ENCODE data around the gene DCAF12. TPM values are rescaled to one million over a fixed set of nuclear protein-coding genes. Genes with fewer than 3 reads are reported as not detected.

DCAF12 gene
- total RNA-seq, 1 experiment from 2014 or later = 33.0 TPM

- no peaks in the 10 kb centered on the region for H3K4me1 ChIP-seq
- Mint-ChIP-seq H3K4me3 (ENCODE audit: unreplicated experiment) (no peak overlapping the region), H3K9me3 (ENCODE audit: unreplicated experiment) (no peaks in the 10 kb centered on the region), H3K4me1 (ENCODE audit: low read depth, unreplicated experiment) (no peaks in the 10 kb centered on the region), H3K27ac (ENCODE audit: unreplicated experiment) (no peak overlapping the region), H3K36me3 (ENCODE audit: insufficient read depth, unreplicated experiment) (no peaks in the 10 kb centered on the region), H3K27me3 (ENCODE audit: insufficient read depth, unreplicated experiment) (no peaks in the 10 kb centered on the region)
- no peaks in the 10 kb centered on the region for H3K9me3 ChIP-seq
- intact Hi-C loops (cut with micrococcal nuclease; ENCODE audit: unreplicated experiment) = no loop called here
- no peaks in the 10 kb centered on the region for H3K36me3 ChIP-seq (ENCODE audit: control insufficient read depth, insufficient read depth, low read length)
- ChIA-PET POLR2A (no interaction called here), CTCF (interaction anchor here (0.6 kb wide), 1 partner anchor 186 kb away, joined by 3 read pairs; no protein-coding TSS in a partner anchor)
- no peaks in the 10 kb centered on the region for H3K27me3 ChIP-seq (replicated peaks; ENCODE audit: control insufficient read depth, insufficient read depth, low read length)
- BruUV-seq (replicated peaks) = no TSS peak
- no peak overlapping the region for H3K4me3 ChIP-seq (ENCODE audit: low read depth, low read length)
- no peak for TF ChIP-seq CTCF (IDR thresholded peaks at IDR 0.05; ENCODE audit: insufficient read depth in 1 of 2, low read depth in 1 of 2, low read length in 1 of 2, severe bottlenecking in 1 of 2, unreplicated experiment in 1 of 2)
- DNase-seq = no peak
Measured at GRCh38 chr9:34134521-34134920, 8.0 kb upstream of the DCAF12 start.

GRCh38 chr9:34133436-34133949 lies 7.0 kb upstream of the DCAF12 start:
- H3K36me3 ChIP-seq (ENCODE audit: control insufficient read depth, insufficient read depth, low read length) = no peaks in the 10 kb centered on the region
- no TSS peak for BruUV-seq (replicated peaks)
- H3K36me3 Mint-ChIP-seq (ENCODE audit: insufficient read depth, unreplicated experiment) = no peaks in the 10 kb centered on the region
- H3K27me3 Mint-ChIP-seq (ENCODE audit: insufficient read depth, unreplicated experiment) = no peaks in the 10 kb centered on the region
- no peak overlapping the region for H3K4me3 ChIP-seq (ENCODE audit: low read depth, low read length)
- intact Hi-C loops (cut with micrococcal nuclease; ENCODE audit: unreplicated experiment) = no loop called here
- no peak for DNase-seq
- H3K4me1 ChIP-seq = no peaks in the 10 kb centered on the region
- H3K9me3 Mint-ChIP-seq (ENCODE audit: unreplicated experiment) = no peaks in the 10 kb centered on the region
- CTCF ChIA-PET = interaction anchor here (0.6 kb wide), 1 partner anchor 97 kb away, joined by 4 read pairs; no protein-coding TSS in a partner anchor
- no peak for TF ChIP-seq CTCF (IDR thresholded peaks at IDR 0.05; ENCODE audit: insufficient read depth in 1 of 2, low read depth in 1 of 2, low read length in 1 of 2, severe bottlenecking in 1 of 2, unreplicated experiment in 1 of 2)
- no peaks in the 10 kb centered on the region for H3K9me3 ChIP-seq
- H3K27ac Mint-ChIP-seq (ENCODE audit: unreplicated experiment) = no peak overlapping the region
- POLR2A ChIA-PET = no interaction called here
- no peak overlapping the region for H3K4me3 Mint-ChIP-seq (ENCODE audit: unreplicated experiment)
- H3K4me1 Mint-ChIP-seq (ENCODE audit: low read depth, unreplicated experiment) = no peaks in the 10 kb centered on the region
- no peaks in the 10 kb centered on the region for H3K27me3 ChIP-seq (replicated peaks; ENCODE audit: control insufficient read depth, insufficient read depth, low read length)

- no peak overlapping the region for H3K4me3 ChIP-seq (ENCODE audit: low read depth, low read length)
- no peaks in the 10 kb centered on the region for H3K9me3 ChIP-seq
- H3K4me1 Mint-ChIP-seq (ENCODE audit: low read depth, unreplicated experiment) = peaks cover 7% of the 10 kb centered on the region
- no peak overlapping the region for H3K27ac Mint-ChIP-seq (ENCODE audit: unreplicated experiment)
- peaks cover 1% of the 10 kb centered on the region for H3K36me3 Mint-ChIP-seq (ENCODE audit: insufficient read depth, unreplicated experiment)
- no peaks in the 10 kb centered on the region for H3K27me3 ChIP-seq (replicated peaks; ENCODE audit: control insufficient read depth, insufficient read depth, low read length)
- intact Hi-C loops (cut with micrococcal nuclease; ENCODE audit: unreplicated experiment) = no loop called here
- no peak for DNase-seq
- no peaks in the 10 kb centered on the region for H3K9me3 Mint-ChIP-seq (ENCODE audit: unreplicated experiment)
- CTCF ChIA-PET = no interaction called here
- H3K27me3 Mint-ChIP-seq (ENCODE audit: insufficient read depth, unreplicated experiment) = no peaks in the 10 kb centered on the region
- no TSS peak for BruUV-seq (replicated peaks)
- H3K4me1 ChIP-seq = peaks cover 5% of the 10 kb centered on the region
- H3K36me3 ChIP-seq (ENCODE audit: control insufficient read depth, insufficient read depth, low read length) = no peaks in the 10 kb centered on the region
- H3K4me3 Mint-ChIP-seq (ENCODE audit: unreplicated experiment) = no peak overlapping the region
- no peak for TF ChIP-seq CTCF (IDR thresholded peaks at IDR 0.05; ENCODE audit: insufficient read depth in 1 of 2, low read depth in 1 of 2, low read length in 1 of 2, severe bottlenecking in 1 of 2, unreplicated experiment in 1 of 2)
- POLR2A ChIA-PET = no interaction called here
Measured at GRCh38 chr9:34131571-34131970, 5.1 kb upstream of the DCAF12 start.
